Measurements from ENCODE around the gene PPP4R4.

GRCh38 chr14:94176808-94177207 is 2.7 kb downstream of the PPP4R4 start:
- TF ChIP-seq POLR2A (IDR thresholded peaks at IDR 0.05) (no peak), POLR2AphosphoS5 (IDR thresholded peaks at IDR 0.05) (no peak)
- TF ChIP-seq, protein P1, sequence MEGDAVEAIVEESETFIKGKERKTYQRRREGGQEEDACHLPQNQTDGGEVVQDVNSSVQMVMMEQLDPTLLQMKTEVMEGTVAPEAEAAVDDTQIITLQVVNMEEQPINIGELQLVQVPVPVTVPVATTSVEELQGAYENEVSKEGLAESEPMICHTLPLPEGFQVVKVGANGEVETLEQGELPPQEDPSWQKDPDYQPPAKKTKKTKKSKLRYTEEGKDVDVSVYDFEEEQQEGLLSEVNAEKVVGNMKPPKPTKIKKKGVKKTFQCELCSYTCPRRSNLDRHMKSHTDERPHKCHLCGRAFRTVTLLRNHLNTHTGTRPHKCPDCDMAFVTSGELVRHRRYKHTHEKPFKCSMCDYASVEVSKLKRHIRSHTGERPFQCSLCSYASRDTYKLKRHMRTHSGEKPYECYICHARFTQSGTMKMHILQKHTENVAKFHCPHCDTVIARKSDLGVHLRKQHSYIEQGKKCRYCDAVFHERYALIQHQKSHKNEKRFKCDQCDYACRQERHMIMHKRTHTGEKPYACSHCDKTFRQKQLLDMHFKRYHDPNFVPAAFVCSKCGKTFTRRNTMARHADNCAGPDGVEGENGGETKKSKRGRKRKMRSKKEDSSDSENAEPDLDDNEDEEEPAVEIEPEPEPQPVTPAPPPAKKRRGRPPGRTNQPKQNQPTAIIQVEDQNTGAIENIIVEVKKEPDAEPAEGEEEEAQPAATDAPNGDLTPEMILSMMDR (IDR thresholded peaks at IDR 0.05), result no peak
